Glomerular visceral epithelial cell (primary cell): ENCODE data around the gene GDF7.

Experiments
- DNase-seq: peaks from one replicate; pipeline ENCODE4 v3.0.0-alpha.2; 2016; ENCODE audit errors: extremely low spot score

GDF7 gene

DNA sequence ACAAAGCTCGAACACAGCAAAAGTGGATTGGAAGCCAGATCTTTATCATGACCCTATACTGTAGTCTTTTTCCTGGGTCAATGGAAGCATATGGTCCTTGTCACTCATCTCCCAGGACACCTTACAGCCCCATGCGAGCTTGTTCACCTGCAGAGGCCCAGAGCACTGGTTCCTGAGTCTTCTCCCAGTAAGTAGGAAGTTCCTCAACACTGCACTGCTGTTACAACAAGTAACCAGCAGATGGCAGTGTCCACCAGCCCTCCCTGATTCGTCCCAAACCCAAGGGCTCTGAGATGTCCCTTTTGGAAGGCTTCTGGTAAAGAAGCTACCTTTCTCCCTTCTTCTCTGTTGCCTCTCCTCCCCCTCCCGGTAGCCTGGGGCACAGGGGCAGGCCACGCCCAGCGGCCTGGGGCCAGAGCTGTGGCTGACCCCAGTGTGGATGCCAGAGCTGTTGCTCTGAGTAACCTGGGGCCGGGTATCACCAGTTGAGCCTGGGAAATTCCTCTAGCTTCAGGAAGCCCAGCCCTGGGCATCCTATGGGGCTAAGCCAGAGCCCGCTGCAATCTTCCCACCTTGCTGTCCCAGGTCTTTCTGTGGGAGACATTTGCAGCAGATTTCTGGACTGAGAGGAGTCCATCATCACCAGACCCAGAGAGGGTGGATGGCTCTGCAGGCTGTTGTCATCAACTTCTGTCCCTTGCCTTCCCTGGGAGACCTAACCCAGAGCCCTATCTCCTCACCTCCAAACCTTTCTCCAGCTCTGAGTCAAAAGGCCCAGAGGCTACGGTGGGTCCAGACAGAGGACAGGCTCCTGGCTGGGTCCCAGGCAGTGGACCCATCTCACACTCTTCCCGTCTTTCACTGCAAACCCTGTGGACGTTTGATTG lies 5.3 kb upstream of the GDF7 start:
- DNase-seq, result peak; percentile 74

DNA sequence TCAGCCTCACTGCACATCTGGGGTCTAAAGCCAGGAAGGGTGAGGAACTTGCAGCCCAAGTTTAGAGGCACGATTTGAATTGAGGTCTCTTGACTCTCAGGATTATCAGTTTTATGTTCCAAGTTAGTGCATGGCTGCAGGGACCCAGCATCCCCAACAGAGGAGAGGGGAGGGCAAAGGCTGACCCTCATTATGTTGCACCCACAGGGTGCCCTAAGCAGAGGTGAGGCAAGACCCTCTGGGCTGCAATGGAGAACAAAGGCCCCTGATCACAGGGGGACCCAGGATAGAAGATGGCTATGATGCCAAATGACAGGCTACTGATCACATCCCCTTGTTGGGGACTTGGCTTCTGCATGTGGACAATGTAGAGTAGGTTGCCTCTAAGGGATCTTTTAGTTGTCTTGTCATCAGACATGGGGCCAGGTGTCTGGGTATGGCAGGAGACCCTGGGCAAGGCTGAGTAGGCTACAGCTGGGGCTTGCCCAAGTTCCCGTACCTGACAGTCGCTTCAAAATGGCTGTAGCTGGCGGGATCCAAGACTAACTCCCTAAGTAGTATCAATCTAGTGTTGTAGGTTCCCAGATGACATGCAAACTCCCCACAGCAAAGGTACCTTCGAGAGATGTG lies 4.5 kb upstream of the GDF7 start:
- no peak for DNase-seq

DNA sequence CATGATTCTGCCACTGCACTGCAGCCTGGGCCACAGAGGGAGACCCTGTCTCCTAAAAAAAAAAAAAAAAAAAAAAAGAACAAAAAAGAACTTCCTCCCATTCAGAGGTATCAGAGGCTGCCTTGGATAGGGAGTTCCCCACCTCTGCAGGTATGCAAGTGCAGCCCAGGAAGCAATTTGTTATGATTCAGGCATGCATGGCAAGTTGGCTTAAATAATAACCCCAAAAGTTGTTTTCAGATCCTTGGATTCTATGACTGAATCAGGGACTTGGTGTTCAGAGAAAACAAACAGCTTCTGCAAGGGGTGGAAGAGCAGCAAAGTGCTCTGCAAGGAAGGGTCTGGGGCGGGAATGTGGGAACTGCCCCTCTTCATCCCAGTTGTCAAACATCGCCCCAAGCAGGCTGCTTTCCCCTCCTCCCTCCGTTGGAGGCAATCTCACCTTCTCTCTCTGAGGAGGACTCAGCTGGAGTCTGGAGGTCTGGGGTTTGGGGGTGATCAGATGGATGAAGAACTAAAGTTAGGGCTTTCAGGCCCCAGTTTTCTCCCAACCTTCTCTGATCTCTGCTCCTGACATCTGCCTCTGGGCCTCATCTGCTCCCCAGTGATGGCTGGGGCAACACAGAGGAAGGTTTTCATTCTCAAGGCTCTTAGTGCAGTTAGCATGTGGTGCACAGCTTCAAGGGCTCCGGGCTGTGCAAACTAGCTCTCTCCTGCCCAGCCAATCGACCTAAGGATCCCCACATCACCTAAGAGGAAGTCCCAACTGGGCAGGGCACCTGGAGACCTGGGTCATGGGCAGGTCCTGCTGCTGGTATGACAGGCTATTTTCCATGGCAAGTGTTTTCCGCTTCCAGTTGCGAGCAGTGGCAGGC lies 3.5 kb upstream of the GDF7 start:
- no peak for DNase-seq

DNA sequence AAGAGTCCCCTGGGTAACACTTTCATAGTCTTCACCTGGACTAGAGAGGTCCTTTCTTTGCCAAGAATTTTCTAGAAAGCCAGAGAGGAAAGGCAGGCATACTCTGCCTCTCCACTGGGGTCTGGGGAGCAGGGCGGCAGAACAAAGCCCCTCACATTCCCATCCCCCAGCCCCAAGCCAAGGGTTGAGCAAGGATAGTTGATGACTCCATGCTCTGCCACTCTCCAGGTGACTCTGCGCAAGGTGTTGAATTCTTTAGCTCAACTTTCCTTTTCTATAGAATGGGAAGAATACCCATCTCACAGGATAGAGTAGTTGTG lies 2.9 kb upstream of the GDF7 start:
- DNase-seq, result no peak

DNA sequence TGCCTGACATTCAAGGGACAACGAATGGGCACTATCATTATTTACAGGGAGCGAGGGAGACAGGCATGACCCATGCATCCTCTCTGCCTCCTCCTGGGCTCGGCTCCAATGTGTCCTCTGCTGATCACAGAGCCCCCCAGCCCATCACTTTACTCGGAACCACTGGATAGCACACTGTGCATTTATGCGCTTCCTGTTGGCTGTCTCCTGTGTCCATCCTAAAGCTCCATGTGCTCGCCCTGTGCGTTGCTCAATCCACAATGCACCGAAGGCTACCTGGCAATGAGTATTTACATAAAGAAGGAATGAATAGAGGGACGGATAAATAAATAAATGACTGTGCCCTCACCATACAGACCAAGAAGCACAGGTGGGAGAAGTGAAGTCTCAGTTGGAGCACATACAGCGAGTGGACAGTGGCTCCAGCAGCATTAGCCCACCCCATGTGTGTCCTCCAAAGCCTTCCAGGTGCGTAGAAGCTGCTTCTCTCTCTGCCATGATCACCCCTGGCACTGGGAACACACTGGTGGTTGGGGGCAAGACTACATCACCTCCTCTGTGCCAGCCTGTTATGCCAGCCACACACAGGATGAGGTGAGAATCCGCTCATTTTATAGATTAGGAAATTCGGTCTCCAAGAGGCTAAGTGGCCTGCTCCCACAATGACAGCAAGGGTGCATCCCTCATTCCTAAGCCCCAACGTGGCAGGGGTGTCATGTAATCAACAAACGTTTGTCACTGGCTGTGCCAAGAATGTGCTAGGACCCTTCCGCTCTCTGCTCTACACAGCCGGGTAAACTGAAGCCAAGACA lies 2.3 kb upstream of the GDF7 start:
- no peak for DNase-seq

DNA sequence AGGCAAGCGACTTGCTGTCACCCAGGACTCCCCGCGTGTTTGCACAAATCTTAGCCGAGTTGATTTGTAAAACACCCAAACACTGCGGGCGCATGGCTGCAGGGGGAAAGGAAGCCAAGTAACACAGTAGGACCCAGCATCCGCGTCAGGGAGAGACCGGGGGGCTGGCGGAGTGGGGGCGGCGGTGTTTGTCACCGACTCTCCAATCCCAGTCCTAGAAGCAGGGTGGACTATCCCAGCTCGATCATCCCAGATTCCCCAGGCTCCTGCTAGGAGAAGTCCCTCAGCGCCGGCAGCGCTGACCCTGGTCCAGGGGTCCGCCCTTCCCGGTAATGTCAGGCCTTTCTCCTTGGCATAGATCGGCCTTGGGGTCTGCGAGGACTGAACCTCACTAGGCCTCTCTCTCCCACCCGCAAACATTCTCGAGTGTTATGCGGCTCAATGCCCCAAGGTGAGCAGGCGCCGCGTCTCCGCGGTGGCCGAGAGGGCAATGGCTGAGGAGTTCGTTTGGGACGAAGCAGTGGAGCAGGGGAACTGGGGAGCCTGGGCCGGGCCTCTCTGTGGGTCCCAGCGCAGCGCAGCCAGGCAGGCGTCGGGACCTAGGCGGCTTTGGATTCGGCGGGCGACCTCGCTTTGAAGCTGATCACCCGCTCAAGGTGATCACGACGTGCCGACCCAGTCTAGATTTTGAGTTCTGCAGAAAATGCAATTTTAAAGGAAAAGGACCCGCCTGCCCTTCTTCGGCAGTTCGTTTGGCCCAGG lies 1.5 kb upstream of the GDF7 start:
- DNase-seq, result no peak

DNA sequence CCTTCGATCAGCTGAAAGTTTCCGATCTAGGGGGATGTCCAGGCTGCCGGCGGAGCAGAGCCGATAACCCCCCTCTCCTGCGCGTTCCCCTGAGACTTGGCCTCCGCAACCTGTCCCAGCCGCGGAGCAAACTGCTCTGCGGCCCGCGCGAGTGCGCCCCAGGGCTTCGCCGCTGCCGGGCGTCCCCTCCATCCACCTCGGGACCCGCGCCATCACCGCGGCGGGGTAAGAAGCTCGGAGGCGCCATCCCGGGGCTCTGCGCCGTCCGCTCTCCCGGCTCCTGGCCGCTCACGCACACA lies 990 bp upstream of the GDF7 start:
- no peak for DNase-seq

DNA sequence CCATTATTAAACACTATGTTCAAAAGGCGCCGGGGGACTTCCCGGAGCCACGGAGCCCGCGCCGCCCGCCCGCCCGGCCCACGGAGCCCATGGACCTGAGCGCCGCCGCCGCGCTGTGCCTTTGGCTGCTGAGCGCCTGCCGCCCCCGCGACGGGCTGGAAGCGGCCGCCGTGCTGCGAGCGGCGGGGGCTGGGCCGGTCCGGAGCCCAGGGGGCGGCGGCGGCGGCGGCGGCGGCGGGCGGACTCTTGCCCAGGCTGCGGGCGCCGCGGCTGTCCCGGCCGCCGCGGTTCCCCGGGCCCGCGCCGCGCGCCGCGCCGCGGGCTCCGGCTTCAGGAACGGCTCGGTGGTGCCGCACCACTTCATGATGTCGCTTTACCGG lies 197 bp downstream of the GDF7 start:
- no peak for DNase-seq

DNA sequence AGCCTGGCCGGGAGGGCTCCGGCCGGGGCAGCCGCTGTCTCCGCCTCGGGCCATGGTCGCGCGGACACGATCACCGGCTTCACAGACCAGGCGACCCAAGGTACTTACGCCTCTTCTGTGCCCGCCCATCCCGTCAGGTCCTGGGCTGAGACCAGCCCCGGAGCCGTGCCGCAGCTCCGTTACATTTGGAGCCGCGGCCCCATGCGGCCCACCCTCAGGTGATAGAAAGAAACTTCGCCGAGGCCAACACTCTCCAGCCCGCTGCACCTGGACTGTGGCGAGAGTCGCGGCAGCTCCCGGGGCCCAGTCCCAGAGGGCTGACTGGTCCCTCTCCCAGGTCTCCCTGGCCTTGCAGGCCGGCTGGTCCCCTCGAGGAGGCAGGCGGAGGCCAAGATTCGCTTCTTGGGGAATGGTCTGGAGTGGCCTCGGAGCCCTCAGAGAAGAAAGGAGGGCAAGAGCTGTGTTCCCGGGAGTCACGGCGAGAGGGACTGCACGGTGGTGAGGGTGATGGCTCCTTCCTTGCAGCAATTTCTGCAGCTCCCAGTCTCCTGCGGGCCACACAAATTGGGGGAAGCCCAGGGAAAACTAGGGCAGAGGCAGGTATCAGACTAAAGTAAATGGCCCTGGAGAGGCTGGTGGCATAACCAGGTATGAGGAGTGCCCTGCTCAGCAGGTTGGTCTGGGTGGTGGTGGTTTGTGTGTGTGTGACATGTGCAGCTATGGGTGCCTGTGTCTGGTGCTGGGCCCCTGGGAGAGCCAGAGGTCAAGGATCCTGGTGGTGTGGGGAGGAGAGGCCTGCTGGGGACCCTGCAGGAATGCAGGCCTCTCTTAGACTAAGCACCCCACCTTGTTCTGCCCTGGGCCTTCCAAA lies 822 bp downstream of the GDF7 start:
- no peak for DNase-seq

DNA sequence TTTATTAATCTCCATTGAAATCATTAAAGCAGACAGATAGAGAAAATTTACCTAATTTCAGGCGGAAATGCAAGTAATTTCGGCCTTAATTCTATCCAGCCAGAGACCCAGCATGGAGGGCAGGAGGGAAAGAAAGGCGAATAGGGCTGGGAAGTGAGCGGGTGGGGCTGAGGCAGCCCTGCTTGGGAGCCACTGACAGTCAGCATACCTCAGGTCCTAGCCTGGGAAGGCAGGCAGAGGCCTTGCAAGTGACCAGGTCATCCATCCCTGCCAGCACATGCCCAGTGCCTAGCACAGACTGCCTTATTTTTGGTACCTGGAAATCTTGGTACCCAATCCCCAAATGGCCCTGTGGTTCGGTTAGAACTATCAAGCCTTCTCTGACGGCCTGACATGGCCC lies 1.5 kb downstream of the GDF7 start:
- no peak for DNase-seq

DNA sequence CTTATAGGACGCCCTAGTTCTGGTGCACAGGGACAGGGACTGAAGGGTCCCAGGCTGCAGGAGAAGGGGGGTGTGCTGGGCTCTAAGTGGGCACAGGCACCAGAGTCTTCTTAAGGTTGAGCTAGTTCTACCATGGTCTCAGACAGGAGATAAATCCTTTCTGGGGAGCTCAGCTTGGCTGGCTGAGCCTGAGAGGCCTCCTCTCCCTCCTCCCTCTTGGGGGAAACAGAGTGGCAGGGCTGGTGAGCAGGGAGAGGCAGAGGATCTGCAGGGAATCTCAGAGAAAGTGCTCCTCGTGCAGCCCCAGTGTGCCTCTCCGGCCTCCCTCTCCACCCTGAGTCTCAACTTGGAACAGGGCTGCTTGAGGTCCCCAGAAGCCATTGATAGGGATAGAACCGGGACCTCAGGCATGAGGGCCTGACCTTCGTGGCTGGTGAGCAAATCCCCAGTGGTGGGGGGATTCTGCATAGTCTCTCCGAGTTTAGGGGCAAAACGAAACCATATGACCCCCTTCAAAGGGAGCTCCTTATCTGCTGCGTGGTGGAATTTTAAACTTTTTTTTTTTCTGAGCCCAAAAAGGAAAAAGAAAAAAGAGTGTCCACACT lies 2.0 kb downstream of the GDF7 start:
- no peak for DNase-seq

DNA sequence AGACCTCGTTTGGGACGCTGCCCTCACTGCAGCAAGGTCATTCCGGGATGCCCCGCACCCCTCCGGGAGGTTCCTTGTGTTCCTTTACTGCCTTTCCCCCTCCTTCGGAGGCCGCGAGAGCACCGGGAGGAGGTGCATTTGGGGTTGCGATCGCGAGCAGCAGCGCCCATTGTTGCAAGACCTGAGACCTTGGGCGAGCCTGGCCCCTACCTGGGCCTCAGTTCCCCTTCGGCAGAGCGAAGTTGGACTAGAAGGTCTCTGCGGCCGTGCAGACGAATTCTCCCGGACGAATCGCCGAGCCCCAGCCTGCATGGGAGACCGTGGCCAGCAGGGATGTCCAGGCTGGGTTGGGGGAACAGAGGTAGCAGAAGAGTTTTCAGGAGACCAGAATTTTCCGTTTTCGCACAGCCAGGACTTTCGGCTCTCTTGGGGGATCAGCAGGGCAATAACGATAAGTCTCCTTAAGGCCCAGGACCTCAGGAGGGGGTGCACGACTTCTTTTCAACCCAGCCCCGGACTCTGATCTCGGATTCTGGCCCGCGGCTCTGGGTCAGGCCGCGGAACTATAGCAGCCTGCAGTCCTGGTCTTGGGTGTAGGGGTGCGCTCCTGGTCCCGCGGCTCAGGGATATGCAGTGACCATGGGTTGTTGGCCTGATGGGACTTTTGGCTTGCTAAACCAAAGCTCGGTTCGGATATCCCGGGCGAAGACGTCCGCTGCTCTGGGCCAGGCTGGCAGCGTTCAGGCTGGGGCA lies 2.8 kb downstream of the GDF7 start:
- no peak for DNase-seq

DNA sequence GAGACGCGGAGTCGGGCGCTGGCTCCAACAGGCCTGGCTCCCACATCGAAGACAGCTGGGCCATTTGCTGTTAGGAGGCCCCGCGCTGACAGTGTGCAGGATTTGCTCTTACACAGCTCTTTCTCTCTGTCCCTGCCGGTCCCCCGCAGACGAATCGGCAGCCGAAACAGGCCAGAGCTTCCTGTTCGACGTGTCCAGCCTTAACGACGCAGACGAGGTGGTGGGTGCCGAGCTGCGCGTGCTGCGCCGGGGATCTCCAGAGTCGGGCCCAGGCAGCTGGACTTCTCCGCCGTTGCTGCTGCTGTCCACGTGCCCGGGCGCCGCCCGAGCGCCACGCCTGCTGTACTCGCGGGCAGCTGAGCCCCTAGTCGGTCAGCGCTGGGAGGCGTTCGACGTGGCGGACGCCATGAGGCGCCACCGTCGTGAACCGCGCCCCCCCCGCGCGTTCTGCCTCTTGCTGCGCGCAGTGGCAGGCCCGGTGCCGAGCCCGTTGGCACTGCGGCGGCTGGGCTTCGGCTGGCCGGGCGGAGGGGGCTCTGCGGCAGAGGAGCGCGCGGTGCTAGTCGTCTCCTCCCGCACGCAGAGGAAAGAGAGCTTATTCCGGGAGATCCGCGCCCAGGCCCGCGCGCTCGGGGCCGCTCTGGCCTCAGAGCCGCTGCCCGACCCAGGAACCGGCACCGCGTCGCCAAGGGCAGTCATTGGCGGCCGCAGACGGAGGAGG lies 3.5 kb downstream of the GDF7 start:
- DNase-seq, result no peak

DNA sequence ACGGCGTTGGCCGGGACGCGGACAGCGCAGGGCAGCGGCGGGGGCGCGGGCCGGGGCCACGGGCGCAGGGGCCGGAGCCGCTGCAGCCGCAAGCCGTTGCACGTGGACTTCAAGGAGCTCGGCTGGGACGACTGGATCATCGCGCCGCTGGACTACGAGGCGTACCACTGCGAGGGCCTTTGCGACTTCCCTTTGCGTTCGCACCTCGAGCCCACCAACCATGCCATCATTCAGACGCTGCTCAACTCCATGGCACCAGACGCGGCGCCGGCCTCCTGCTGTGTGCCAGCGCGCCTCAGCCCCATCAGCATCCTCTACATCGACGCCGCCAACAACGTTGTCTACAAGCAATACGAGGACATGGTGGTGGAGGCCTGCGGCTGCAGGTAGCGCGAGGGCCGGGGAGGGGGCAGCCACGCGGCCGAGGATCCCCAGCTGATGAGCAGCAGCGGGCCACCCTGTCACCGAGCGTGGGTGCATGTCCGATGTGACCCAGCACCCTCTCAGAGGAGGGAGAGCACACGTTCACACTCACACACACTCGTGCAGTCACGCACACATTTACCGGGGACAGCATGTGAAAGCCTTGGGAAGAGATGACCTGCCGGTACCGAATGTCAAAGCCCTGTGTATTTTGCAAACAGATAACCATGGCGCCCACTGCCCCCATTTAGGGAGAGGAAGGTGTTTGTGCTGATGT lies 4.2 kb downstream of the GDF7 start:
- no peak for DNase-seq

DNA sequence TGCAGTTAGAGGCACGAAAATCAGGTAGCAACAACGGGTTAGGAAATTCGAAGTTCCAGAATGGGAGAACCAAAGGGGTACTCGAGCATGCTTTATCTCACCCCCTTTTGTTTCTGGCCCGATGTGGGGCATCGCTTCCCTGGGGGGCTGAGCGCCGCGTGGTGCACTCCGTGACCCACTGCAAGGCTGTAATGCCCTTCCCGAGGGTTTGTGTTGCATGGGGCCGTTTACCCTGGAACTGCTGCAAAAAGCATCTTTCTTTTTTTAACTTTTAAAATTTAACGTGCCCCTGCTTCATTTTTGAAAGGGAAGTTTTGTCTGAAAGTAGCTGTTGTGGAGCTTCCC lies 4.8 kb downstream of the GDF7 start:
- no peak for DNase-seq

DNA sequence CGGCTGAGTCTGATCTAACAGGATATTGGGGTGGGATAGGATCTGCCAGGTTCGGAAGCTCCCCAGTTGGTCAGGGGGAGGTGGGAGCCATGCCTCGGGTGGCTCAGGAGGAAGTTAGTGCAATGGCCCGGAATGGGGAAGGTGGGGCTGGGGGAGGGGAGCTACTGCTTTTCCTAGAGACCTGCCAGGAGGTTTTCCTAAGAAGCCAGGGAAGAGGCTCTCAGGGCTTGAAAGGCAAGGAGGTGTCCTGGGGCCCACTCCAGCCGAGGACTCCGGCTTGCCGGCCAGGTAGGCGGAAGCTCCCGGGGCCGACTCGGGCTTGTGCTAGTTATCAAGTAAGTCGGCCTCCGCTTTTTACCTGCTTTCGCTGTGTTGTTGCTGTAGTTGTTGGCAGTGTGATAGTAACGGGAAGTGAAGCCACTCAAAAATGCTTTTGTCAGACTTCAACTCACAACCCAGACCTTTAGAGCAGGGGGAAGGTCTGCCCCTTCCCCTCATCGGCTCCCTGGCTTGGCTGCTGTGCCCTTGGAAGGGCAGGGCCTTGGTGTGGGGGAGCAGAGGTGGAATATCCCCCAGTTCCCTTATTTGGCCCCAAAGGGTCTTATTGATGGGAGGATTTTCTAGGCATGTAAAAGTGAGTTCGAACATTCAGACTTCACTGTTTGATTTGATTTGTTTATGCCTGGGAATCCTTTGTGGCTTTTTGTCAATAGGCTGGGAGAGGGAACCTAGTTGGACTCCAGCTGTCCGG lies 5.4 kb downstream of the GDF7 start:
- DNase-seq, result no peak

DNA sequence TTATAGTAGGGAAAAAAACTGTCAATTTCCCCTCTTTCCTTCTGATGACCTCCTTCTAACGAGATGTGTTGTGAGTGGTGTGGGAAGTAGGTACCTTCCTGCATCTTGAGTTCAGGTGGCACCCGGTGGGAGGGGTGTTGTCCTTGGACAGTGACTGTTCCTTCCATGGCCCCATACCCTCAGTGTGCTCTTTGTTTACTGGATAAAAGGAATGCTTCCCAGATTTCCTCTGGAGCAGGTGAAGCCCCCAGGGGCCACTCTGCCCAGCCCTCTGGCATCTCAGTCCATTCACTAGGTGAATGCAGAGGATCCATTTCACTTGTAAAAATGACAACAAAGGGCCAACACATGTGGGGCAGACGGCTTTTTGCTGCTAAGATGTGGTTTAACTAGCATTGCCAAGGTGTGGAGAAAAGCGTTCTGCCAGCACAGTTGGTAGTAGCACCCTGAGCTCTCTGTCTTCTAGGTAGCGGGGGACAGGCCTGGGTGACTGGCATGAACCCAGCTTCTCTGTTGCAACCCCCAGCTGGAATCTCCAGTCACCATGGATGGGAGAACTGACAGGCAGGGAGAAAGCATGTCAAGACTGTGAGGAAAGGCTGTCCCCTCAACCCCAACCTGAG lies 6.9 kb downstream of the GDF7 start:
- no peak for DNase-seq
